Motor neuron (in vitro differentiated cells): ENCODE measurements around the gene AMIGO1. TPM values are rescaled to one million over a fixed set of nuclear protein-coding genes. Genes with fewer than 3 reads are reported as not detected.

ENCODE experiments used
- ATAC-seq, 8 experiments: fragments of 200-7000 bp; cut with Tn5 transposase; replicated peaks in 6 of 8; 2 replicates each; pipeline ENCODE4 v1.8.0; 2021; ENCODE audit warnings: mild to moderate bottlenecking in 8 of 8, moderate library complexity in 8 of 8
- H3K27ac ChIP-seq, 2 donors: fragments of 250-450 bp; sonication (Bioruptor Pico); 2 replicates each; pipeline ENCODE4 v1.9.0; 2021; ENCODE audit warnings: antibody characterized with exemption in 2 of 2, mild to moderate bottlenecking in 2 of 2, moderate library complexity in 1 of 2
- H3K4me1 ChIP-seq, 2 donors: fragments of 250-450 bp; sonication (Bioruptor Pico); replicated peaks in 1 of 2; 2 replicates each; pipeline ENCODE4 v1.6.1; 2021; ENCODE audit warnings: antibody characterized with exemption in 2 of 2, mild to moderate bottlenecking in 2 of 2, moderate library complexity in 1 of 2
- H3K4me3 ChIP-seq, 5 donors: fragments of 250-450 bp; sonication (Bioruptor Pico); 2 replicates each; pipeline ENCODE4 v1.9.0; 2021; ENCODE audit warnings: antibody characterized with exemption in 5 of 5, mild to moderate bottlenecking in 5 of 5, moderate library complexity in 4 of 5
- WGBS, 10 experiments: fragments of 450-650 bp; shearing (Covaris generic); methylation state at CpG; one replicate each; pipeline ENCODE4 v1.0.0; 2022; 5-methylcytosine and 5-hydroxymethylcytosine counted together
- in situ Hi-C, 9 experiments: fragments of 400-800 bp; cut with MboI; loops; one replicate each; pipeline ENCODE4 v1.15.0; 2021; ENCODE audit warnings: low sequenced_read_pairs in 9 of 9, low pct_unique_long_range_greater_than_20kb in 2 of 9; ENCODE audit not compliant: unreplicated experiment in 9 of 9
- total RNA-seq, 8 experiments: library from RNA; unstranded; fragments of 300-600 nt; gene quantifications; 2 replicates each; pipeline versions ENCODE4 v1.2.3 to v1.2.4, GENCODE V29; 2022

AMIGO1 gene
- total RNA-seq, result 10 to 100 TPM in 1 of 8 experiments, 1 to 10 TPM in 7; 3.5 to 11.5 (median 6.7) TPM

- 0 to 7% (median 2%) methylated on average over 1 to 8 of the region's 100 CpGs; no CpG with 5 or more reads in 6 of the 10 experiments for WGBS, 10 experiments
- peak; percentile 71 to 87 (median 84) for ATAC-seq
- in situ Hi-C loops, result no loop called here
- Histone ChIP-seq H3K4me1 (peaks cover 2 to 9% of the 10 kb centered on the region in 2 donors), H3K27ac (no peak within 1 kb of the TSS), H3K4me3 (peak within 1 kb of the TSS; percentile 50 to 80 (median 56))
These were observed at the start of gene AMIGO1 for GRCh38 chr1:109509176-109510134. Gene AMIGO1, minus strand, starts transcription at chr1:109509727. Its CDS starts 815 bp downstream, at chr1:109508912.

GRCh38 chr1:109557520-109557919, 48.0 kb upstream of the AMIGO1 start:
- no peak for ATAC-seq
- Histone ChIP-seq H3K27ac (no peak overlapping the region), H3K4me3 (no peak overlapping the region), H3K4me1 (peaks cover 2 to 3% of the 10 kb centered on the region in 2 donors)
- WGBS, 10 experiments, result 77 to 100% (median 90%) methylated on average over 2 to 5 of the region's 5 CpGs; no CpG with 5 or more reads in 3 of the 10 experiments
- in situ Hi-C loops, result no loop called here

- H3K27ac ChIP-seq, result no peak overlapping the region
- WGBS, 10 experiments, result 50 to 100% (median 90%) methylated on average over 1 to 2 of the region's 2 CpGs; no CpG with 5 or more reads in 3 of the 10 experiments
- no peak for ATAC-seq
- in situ Hi-C loops, result no loop called here
- H3K4me3 ChIP-seq, result no peak overlapping the region
- H3K4me1 ChIP-seq, result peaks cover 2 to 3% of the 10 kb centered on the region in 2 donors
These were observed 47.0 kb upstream of the AMIGO1 start for GRCh38 chr1:109556563-109556962.

GRCh38 chr1:109548321-109549267, 39.1 kb upstream of the AMIGO1 start, which contains the start of gene GNAI3:
Gene GNAI3, plus strand, starts transcription at chr1:109548615. Its CDS starts 106 bp downstream, at chr1:109548721.
- 0 to 20% (median 1%) methylated on average over 1 to 39 of the region's 68 CpGs for WGBS, 10 experiments
- Histone ChIP-seq H3K4me1 (peaks cover 15 to 35% of the 10 kb centered on the region in 2 donors), H3K4me3 (peak within 1 kb of the TSS; percentile 81 to 97 (median 90)), H3K27ac (peak within 1 kb of the TSS; percentile 90 to 93)
- peak; percentile 89 to 99 (median 98) for ATAC-seq
- in situ Hi-C loops, result loop anchor here (10.0 to 25.0 kb wide), 6 partner anchors 76 to 439 kb away; partner anchors contain the start of genes AHCYL1 (in 6 of the 9) and EPS8L3 (in 2 of the 9)

GRCh38 chr1:109547463-109548320, 38.2 kb upstream of the AMIGO1 start:
- Histone ChIP-seq H3K4me3 (peak overlapping the region; percentile 81 to 97 (median 90)), H3K4me1 (peaks cover 15 to 34% of the 10 kb centered on the region in 2 donors), H3K27ac (peak overlapping the region; percentile 90 to 93)
- in situ Hi-C loops, result loop anchor here (10.0 to 25.0 kb wide), 6 partner anchors 77 to 440 kb away; partner anchors contain the start of genes AHCYL1 (in 6 of the 9) and EPS8L3 (in 2 of the 9)
- ATAC-seq, result peak in 7 of 8 experiments; percentile 2 to 19 (median 10)
- 0 to 60% (median 15%) methylated on average over 1 to 22 of the region's 22 CpGs for WGBS, 10 experiments

DNA sequence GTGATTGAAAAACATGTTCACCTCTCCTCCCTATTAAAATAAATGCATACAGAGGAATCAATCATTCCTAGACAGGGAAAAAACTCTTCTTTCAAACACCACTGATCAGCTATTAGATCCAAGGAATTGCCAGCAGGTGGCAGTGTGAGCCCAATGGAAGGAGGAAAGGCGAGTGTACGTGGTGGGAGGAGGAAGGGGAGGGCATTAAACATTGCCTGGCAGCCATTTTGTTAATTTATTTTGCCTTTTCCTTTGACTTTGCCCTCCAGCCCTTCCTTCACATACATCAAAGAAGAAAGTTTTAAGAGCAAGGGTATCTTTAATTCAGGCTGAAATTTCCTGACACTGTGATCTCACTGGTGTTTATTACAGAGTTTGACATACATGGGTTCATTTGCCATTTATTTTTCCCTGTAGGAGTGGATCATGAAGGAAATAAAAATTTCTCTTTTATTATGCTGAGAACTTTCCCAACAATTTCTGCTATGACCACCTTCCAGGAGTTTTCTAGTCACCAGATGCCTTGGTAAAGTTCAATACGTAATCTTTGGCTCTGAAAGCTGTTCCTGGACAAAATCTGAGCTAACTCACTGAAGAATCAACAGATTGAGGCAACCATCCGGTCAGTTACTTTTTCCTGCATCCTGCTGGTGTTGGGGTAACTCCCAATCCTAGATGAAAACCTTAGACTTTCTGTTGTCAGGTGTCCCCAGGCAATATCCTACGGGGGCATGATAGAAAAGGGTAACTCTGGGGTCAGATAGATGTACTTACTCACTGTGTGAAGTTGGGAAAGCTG, 37.0 kb upstream of the AMIGO1 start:
- 0 to 83% (median 32%) methylated on average over 1 to 5 of the region's 5 CpGs for WGBS, 10 experiments
- Histone ChIP-seq H3K27ac (peak overlapping the region; percentile 3 to 20), H3K4me3 (peak overlapping the region; percentile 81 to 97 (median 90)), H3K4me1 (peaks cover 15 to 33% of the 10 kb centered on the region in 2 donors)
- peak; percentile 26 to 51 (median 40) for ATAC-seq
- in situ Hi-C loops, result loop anchor here (10.0 to 25.0 kb wide), 6 partner anchors 78 to 441 kb away; partner anchors contain the start of genes AHCYL1 (in 6 of the 9) and EPS8L3 (in 2 of the 9)

GRCh38 chr1:109543988-109544735, 34.6 kb upstream of the AMIGO1 start:
- Histone ChIP-seq H3K4me3 (no peak overlapping the region), H3K4me1 (peaks cover 9 to 26% of the 10 kb centered on the region in 2 donors), H3K27ac (no peak overlapping the region)
- WGBS, 10 experiments, result 63 to 88% (median 82%) methylated on average over 3 to 12 of the region's 14 CpGs; no CpG with 5 or more reads in 4 of the 10 experiments
- no peak for ATAC-seq
- in situ Hi-C loops, result loop anchor here (10.0 to 25.0 kb wide), 6 partner anchors 81 to 443 kb away; partner anchors contain the start of genes AHCYL1 (in 6 of the 9) and EPS8L3 (in 2 of the 9)

DNA sequence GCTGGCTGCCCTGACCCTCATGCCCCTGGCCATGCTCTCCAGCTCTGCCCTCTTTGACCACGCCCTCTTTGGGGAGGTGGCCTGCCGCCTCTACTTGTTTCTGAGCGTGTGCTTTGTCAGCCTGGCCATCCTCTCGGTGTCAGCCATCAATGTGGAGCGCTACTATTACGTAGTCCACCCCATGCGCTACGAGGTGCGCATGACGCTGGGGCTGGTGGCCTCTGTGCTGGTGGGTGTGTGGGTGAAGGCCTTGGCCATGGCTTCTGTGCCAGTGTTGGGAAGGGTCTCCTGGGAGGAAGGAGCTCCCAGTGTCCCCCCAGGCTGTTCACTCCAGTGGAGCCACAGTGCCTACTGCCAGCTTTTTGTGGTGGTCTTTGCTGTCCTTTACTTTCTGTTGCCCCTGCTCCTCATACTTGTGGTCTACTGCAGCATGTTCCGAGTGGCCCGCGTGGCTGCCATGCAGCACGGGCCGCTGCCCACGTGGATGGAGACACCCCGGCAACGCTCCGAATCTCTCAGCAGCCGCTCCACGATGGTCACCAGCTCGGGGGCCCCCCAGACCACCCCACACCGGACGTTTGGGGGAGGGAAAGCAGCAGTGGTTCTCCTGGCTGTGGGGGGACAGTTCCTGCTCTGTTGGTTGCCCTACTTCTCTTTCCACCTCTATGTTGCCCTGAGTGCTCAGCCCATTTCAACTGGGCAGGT, 33.9 kb upstream of the AMIGO1 start:
- 13 to 88% (median 59%) methylated on average over 1 to 15 of the region's 24 CpGs; no CpG with 5 or more reads in 3 of the 10 experiments for WGBS, 10 experiments
- ATAC-seq, result no peak
- Histone ChIP-seq H3K4me1 (peaks cover 9 to 26% of the 10 kb centered on the region in 2 donors), H3K4me3 (no peak overlapping the region), H3K27ac (no peak overlapping the region)
- in situ Hi-C loops, result loop anchor here (10.0 to 25.0 kb wide), 6 partner anchors 81 to 444 kb away; partner anchors contain the start of genes AHCYL1 (in 6 of the 9) and EPS8L3 (in 2 of the 9)

GRCh38 chr1:109542657-109543056, 33.1 kb upstream of the AMIGO1 start:
- no peak for ATAC-seq
- H3K4me3 ChIP-seq, result no peak overlapping the region
- peaks cover 9 to 26% of the 10 kb centered on the region in 2 donors for H3K4me1 ChIP-seq
- in situ Hi-C loops, result loop anchor here (10.0 to 25.0 kb wide), 6 partner anchors 82 to 445 kb away; partner anchors contain the start of genes AHCYL1 (in 6 of the 9) and EPS8L3 (in 2 of the 9)
- no peak overlapping the region for H3K27ac ChIP-seq
- 50 to 93% (median 82%) methylated on average over 1 to 4 of the region's 10 CpGs; no CpG with 5 or more reads in 4 of the 10 experiments for WGBS, 10 experiments
